HG03139 (cell line): ENCODE results near the gene SMAD6.
A peak's percentile ranks its signal among the peaks of the same experiment; 100 is the strongest.

ENCODE experiments used
- ATAC-seq: cut with Tn5 transposase; IDR thresholded peaks from one replicate; pipeline ENCODE4 v1.9.1; 2021; ENCODE audit not compliant: unreplicated experiment

Gene SMAD6

DNA sequence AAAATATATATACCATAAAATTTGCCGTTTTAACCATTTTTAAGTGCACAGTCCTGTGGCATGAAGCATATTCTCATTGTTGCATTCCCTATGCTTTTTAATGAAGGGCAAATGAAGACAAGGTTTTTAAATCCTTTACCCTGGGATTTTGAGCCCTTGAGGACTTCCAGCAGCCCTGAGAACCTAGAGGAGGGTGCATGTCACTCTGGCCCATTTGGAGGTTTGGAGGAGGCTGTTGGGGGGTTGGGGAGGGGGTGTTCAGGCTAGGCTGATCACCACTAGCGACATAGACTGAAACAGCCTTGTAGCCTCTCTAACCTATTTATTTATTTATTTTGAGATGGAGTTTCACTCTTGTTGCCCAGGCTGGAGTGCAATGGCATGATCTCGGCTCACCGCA lies 86.0 kb downstream of the SMAD6 start:
- ATAC-seq, result no peak

DNA sequence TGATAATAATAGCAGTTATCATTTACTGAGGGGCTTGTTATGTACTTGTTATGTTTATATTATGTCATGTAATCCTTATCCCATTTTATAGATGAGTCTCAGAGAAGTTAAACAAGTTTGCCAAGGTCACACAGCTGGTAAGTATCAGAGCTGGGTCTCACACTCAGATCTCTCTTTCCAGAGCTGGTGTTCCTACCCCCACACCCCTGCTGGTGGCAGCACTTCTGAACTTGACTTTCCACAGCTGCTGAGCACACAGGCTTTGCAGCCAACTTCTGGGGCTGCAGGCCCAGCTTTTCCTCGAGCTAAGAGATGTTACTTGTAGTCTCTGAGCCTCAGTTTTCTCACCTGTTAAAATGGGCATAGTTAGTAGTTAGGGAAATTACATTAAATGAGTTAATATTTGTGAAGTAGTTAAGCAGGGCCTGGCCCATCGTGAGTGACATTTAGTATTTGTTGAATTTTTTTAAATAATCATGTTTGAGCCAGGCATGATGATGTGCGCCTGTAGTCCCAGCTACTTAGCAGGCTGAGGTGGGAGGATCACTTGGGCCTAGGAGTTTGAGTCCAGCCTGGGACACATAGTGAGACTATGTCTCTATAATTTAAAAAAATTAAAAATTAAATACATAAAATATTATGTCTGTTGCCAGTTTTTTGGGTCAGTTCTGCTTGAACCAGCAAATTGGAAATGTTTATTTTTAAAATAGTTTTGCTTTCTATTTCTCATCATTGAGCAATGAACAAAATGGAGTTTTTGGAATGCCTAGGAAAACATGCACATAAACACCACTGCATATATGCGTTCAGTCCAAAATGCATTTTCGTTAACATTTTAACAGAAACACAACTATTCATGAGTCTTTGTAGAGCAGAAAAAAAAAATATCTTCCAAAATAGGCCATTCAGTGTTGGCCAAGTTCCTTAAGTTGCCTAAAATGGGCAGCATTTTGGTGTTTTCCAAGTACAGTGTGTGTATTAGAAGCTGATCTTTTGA lies 87.3 kb downstream of the SMAD6 start:
- no peak for ATAC-seq

DNA sequence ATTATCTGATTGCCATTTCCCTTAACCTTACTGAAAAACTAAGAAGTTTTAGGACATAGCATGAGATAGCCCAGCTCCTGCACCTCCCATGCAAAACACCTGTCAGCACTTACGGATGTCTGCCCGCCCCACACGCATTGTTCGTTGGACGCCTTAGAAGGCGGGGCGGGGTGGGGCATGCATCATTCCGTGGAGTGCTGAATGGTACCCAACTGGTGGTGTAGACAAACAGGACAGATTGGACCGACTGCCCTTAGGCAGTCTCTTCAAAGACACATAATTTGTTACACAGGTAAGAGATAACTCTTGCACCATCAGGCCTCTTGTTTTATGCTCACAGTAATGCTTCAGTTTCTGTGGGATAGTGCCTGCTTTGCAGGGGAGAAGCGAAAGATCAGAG lies 93.8 kb downstream of the SMAD6 start:
- ATAC-seq, result no peak

DNA sequence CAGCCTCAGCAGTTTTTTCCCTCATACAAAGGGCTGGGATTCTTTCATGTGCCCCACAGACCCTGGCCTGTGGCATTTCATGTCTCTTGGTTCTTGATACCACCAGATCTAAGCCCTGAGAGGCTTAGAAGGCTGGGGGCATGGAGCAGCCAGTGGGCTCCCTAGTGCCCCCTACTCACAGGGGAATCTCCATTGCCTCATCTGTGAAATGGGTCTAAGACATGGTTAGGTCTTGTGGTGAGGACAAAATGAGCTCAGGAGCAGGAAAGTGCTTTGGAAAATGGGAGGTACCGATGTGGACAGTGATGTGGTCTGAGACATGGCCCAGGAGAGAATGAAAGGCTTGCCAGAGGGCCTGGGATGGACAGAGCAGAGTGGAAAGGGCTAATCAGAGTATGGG lies 94.3 kb downstream of the SMAD6 start:
- no peak for ATAC-seq

DNA sequence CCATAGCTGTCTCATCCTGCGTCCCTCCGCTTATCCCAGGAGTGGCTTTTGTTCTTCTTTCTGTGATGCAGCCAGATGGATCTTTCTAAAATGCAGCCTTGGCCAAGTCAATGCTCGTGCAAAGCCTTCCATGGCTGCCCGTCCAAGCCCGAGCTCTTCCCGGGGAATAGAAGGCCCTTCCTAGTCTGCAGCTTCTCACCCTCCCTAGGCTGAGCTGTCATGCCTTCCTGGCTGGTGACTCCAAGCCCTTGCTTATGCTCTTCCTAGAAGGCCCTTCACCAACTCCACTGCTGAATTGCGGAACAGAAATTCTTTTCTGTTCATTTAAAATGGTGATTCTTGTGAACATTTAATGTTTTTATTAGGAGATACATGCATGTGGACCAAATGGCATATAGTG lies 95.9 kb downstream of the SMAD6 start:
- no peak for ATAC-seq

DNA sequence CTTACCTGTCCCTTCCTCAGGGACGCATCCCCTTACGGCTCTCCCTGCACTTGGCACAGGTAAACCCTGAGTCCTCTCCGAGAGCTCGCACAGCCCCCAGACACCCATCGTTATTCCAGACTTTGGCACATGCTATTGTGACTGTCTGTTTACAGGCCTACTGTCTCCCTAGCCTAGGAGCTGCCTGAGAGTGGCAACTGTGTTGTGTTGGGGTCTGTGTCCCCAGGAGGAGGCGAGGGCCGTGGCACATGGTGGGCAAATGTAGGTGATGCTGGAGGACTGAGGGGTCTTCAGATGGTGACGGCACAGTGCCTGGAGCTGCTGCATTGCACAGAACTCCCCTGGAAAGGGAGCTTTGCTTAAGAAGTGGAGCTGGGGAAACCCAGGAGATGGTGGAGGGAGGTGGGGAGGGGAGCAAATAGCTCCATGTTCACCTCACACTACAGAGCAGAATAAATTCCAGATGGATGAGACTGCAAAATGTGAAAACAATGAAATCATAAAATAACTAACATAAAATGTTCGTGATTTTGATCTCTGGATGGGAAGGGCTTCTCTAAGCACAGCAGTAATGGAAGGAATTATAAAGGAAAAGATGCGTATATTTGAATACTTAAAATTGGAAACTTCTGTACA lies 96.5 kb downstream of the SMAD6 start:
- ATAC-seq, result no peak

DNA sequence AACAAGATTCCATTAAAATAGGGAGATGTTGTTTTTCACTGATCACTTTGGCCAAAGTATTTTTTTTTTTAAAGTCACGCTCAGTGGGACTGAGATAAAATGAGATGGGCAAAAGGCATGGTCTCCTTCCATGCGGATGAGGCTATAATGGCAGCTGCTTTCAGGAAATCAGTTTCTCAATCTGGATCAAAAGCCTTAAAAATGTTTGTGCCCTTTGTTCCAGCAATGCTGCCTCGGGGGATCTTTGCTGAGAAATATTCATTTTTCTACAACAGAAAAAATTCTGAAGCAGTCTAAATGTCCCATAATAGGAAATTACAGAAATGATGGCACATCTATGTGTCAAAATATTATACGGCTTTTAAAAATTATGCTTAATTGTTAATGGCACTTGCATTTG lies 97.2 kb downstream of the SMAD6 start:
- ATAC-seq, result no peak

DNA sequence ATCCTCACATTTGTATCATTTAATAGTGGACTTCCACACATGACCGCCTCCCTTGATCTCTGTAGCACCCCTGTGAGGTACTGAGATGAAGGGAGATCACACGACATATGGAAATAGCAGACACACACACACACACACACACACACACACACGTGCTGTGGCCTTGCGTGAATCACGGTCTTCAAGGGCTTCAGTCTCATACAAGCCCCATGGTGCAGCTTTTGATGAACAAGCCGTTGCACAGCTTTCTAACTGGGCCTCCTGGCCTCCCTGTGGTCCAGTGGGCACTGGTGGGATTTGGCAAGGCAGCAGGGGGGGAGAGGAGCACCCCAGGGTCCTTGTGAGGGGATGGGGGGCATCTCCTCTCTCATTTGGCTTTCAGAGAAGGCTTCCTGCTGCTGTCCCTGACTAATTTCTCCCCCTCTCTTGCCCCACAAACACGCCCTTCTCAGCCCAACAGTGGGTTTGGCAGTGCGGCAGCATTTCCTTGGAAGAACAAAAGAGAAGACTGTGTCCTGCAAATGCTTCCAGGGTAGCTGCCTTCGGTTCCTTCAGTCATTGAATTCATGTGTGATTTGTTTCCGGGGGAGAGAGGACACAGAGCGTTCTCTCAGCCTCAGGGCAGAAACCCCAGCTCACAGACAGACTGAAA lies 98.7 kb downstream of the SMAD6 start:
- no peak for ATAC-seq

DNA sequence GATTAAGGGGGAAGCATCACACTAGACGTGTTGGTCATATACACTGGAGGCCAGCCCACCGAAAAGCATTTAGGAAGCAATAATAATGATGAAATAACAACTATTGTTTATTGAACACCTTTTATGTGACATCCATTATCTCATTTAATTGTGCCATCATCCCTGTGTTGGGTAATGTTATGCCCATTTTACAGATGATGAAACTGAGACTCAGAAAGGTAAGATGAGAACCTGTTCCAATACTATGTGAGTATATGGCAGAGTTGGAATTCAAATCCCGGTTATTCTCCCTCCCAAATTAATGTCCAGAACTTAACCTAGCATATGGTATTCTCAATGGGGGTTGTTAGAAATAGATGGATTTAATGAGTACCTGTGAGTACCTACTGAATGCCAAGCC lies 99.2 kb downstream of the SMAD6 start:
- no peak for ATAC-seq

DNA sequence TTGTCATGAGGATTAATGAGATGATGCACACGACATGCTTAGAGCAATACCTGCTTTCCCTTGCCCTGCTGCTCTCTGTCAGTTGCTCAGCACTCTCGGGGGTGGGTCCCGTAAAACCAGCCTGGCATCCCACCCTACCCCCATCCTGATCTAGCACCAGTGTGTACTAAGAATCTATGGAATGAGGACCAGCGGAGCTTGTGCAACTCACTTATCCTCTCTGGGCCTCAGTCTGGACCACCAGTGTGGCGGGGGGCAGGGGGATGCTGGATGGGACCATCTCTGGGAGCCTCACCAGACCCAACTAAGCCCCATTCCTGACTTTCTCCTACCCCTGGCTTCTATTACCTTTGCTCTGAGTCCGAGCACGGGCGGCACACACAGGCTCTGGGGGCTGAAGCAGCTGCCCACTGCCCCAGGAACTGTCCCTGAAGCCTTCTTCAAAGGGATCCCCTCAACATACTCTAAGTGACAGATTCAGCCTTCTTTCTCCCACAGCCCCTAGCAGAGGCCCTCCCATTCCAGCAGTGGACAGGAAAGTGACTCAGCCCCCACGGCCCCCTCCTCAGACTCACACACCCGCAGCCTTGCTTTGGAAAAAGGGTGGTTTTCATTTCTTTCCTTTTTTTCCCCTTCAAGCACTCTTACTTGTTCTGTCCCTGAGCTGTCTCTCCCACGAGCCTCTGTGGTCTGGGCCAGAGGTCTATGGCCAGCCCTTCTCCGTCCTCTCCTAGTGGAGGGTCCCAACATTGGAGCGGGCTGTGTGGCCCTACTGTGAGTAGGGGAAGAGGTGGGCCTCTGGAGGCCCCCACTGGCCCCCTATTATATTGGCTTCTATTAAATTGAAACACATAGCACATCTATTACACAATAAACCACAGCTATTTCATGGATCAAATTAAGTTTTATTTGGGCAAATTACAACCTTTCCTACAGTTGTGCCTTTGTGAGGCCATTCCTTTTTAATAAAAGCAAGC lies 100.3 kb downstream of the SMAD6 start:
- ATAC-seq, result no peak

DNA sequence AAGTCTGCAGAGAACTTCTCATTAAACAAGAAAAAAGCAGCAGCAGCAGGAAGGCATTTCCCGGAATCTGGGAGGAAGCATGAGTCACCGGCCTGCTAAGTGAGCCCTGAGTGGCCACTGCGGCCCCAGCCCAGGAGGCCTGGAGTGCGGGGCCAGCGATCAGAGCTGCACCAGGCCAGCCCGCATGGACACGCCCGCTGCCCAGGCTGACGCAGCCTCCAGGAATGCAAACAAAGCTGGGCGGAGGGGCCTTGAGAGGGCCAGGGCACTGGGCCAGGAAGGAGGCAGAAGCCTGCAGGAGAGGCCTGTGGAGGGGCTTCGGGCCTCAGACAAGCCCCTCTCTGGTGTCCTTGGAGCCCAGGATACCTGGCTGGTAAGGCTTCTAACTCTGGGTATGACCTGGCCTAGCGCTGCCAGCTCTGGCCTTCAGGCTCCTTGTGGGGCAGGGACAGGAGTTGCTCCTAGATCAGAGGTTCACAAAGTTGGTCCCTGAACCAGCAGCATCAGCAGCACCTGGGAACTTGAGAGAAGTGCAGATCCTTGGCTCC lies 101.2 kb downstream of the SMAD6 start:
- no peak for ATAC-seq

DNA sequence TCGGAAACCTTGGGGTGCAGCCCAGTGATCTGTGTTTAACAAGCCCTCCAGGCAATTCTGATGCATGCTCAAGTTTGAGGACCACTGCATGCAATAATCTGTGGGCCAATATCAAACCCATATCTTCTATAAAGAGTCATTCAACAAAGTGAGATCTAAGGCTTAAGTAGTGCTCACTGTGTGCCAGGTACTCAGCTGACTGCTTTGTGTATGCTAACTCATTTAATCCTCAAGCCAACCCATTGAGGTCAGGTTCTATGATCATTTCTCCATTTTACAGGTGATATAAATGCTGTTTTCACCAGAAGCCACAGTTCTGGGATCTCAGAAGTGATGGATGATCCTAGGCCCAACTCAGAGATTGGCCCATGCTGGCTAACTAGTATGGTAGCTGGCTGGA lies 101.7 kb downstream of the SMAD6 start:
- no peak for ATAC-seq

DNA sequence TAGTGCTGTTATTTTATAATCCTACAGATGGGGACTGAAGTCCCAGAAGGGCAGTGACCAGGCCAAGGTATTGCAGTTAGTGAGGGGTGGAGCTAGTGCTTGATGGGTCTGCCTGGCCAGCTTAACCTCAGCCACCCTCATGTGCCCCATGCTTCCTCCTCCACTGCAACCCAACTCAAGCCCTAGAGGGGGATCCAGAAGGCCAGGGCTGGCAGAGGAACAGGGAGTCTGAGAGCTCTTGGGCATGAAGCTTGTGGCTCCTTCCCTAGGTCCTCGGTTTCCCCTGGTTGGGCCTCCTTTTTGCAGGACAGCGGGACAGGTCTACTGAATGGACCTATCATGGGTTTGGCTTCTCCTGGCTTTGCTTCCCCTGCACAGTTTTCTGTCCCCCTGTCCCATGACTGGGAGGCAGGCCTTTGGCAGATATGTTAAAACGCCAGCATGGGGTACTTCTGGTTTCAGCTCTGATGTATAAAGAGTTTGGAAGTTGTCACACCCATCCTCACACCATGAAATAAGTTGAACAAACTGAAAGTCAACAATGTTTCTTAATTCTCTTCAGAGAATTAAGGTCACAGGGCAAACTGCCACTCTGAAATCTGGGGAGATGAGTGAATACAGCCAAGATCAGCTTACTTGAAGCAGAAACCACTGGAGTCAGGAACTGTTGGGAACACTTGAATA lies 103.3 kb downstream of the SMAD6 start:
- ATAC-seq, result no peak

DNA sequence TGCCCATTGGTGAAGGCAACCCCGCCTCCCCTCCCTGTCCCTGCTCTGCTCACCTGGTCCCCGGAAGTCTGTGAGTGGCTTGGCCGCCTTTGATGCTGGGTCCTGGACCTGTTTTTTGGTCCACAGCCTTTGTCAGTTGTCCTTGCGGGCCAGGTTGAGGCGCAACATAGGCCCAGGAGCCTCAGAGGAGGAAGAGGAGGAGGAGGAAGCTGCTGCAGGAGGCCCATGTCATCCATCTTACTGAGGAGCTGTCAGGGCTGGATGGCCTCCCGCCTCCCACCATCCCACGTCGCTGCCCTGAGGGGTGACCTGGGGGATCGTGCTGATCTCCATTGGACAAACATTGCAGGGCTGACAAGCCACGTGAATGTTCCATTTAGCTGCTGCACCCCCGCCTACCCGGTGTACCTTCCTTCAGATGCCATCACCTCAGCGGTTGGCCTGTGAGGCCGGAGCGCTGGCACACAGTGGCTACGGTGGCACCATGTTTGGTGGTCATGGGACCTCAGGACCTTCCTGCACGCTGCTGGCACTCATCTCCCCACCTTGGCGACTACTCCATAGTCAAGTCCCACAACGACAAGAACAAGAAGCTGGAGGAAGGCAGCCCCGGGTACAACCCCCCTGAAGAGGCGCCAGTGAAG lies 106.3 kb downstream of the SMAD6 start:
- ATAC-seq, result no peak

DNA sequence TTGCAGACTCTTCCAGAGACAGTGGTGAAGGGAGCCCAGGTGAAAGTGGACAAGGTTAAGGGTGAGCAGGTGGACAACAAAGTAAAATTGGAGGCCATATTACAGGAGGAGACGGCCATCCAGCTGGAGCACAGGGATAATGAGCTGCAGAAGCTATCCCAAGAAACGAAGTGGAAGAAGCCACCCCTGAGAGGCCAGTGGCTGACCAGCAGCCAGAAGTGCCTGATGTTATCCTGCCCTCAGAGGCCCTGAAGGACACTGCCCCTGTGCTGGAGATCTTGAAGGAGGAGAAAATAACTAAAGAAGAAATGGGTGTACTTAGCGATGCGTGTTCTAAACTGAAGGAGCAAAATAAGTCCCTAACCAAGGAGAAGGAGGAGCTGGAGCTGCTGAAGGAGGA lies 107.6 kb downstream of the SMAD6 start:
- ATAC-seq, result no peak

DNA sequence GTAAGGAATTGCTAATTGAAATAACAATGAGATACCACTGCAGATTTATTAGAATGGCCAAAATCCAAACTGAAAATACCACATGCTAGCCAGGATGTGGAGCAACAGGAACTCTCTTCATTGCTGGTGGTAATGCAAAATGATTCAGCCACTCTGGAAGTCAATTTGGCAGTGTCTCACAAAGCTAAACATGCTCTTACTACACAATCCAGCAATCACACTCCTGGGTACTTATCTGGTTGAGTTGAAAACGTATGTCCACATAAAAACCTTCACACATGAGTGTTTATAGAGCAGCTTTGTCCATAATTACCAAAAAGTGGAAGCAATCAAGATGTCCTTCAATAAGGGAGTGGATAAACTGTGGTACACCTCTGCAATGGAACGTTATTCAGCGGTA lies 113.3 kb downstream of the SMAD6 start:
- ATAC-seq, result no peak

DNA sequence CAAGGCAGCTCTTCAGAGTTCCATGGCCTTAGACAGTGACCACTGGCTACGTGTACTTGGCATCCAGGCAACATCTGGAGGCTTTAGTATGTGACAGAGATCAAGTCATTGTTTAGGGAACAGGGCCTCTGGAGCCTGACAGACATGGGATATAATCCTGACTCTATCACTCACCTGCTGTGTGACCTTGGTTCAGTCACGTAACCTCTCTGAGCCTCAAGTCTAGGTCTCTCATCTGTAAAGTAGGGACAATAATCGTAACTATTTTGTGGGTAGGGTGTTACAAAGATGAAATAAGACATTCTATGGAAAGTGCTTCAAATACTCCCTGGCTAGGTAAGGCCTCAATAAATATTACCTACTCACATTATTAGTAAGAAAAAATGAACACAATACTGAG lies 114.2 kb downstream of the SMAD6 start:
- ATAC-seq, result no peak

DNA sequence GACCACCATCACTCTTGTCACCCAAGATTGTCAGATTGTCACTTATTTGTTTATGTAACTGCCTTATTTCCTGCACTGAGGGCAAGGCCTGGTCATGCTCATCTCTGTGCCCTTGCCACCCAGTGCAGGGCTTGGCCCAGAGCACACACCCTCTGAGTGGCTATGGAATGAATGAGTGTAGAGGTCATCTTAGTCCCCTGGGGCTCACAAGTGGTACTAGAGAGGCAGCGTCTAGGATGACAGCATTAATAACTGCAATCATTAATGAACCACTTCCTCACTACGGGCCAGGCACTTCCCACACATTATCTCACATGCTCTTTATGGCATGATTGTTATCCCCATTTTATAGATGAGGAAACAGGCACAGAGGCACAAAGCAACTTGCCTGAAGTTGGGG lies 117.0 kb downstream of the SMAD6 start:
- peak; percentile 80 for ATAC-seq

DNA sequence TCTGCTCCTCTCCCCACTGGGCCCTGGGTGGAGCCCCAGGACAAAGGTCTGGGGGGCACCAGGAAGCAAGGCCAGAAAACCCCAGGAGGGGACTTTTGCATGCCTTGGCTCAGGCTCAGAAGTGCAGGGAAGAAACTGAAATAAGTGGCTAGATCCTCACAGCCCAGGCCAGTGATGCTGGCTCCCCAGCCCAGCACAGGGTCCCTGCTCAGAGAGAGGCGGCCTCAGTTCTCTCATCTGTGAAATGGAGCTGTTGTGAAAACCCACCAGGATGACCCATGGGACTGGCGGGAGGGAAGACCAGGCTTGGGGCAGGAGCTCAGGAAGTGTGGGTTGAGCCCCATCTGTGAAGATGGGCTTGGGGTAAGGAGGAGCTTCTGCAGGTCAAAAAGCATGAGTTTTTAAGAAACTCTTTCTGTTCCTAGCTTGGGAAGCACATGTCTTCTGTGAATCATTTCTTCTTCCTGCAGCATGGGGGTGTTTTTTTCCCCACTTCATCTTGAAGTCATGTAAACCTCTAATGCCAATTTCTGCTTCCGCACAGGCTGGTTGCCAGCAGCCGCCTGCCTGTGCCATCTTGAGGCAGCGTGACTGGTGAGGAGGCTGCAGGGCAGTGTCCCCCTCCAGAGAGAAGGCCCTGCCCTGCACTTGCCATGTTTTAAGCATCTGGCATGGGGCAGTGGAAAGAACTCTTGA lies 118.6 kb downstream of the SMAD6 start:
- no peak for ATAC-seq
